Caco-2 (cell line): ENCODE measurements around the gene LRRC10B. TPM values are rescaled to one million over a fixed set of nuclear protein-coding genes. Genes with fewer than 3 reads are reported as not detected.
A peak's percentile ranks its signal among the peaks of the same experiment; 100 is the strongest.

Experiments
- BruUV-seq: library from RNA; stranded (reverse); fragments of 400-500 nt; replicated peaks from 2 replicates; lab custom pipeline; 2021; lab: Mats Ljungman, UMichigan
- CTCF ChIA-PET: fragments of 300-600 bp; sonication (Branson Sonifier 250); formaldehyde crosslinking; loops from one replicate; lab custom pipeline; 2022; ENCODE audit warnings: antibody characterized with exemption; lab: Charles Lee
- POLR2A ChIA-PET: fragments of 300-600 bp; sonication (Branson Sonifier 250); formaldehyde crosslinking; loops from one replicate; lab custom pipeline; 2022; ENCODE audit warnings: antibody characterized with exemption; lab: Charles Lee
- DNase-seq, 2 experiments: peaks; one replicate each; pipeline versions ENCODE4 v3.0.0 to v3.0.0-alpha.2; 2020 to 2022
- H3K27me3 ChIP-seq: replicated peaks from 2 replicates; pipeline ENCODE4 v1.6.0; 2011; ENCODE audit warnings: low read length; ENCODE audit not compliant: control insufficient read depth, insufficient read depth
- H3K36me3 ChIP-seq: 2 replicates; pipeline ENCODE4 v1.5.1; 2011; ENCODE audit warnings: low read length; ENCODE audit not compliant: control insufficient read depth, insufficient read depth
- H3K4me1 ChIP-seq: fragments of 250-450 bp; sonication (Bioruptor Pico); 2 replicates; pipeline ENCODE4 v1.5.1; 2020; ENCODE audit warnings: mild to moderate bottlenecking
- H3K4me3 ChIP-seq: 2 replicates; pipeline ENCODE4 v1.5.1; 2011; ENCODE audit warnings: low read depth, mild to moderate bottlenecking, control low read depth, low read length
- H3K9me3 ChIP-seq: fragments of 250-450 bp; sonication (Bioruptor Pico); 2 replicates; pipeline ENCODE4 v1.5.1; 2020; ENCODE audit warnings: mild to moderate bottlenecking, moderate library complexity
- H3K27ac Mint-ChIP-seq: one replicate; pipeline ENCODE4 v1.8.0; 2022; ENCODE audit warnings: mixed read lengths; ENCODE audit not compliant: unreplicated experiment
- H3K27me3 Mint-ChIP-seq: one replicate; pipeline ENCODE4 v1.8.0; 2022; ENCODE audit warnings: mixed read lengths; ENCODE audit not compliant: insufficient read depth, unreplicated experiment
- H3K36me3 Mint-ChIP-seq: one replicate; pipeline ENCODE4 v1.8.0; 2022; ENCODE audit warnings: mild to moderate bottlenecking, mixed read lengths; ENCODE audit not compliant: insufficient read depth, unreplicated experiment
- H3K4me1 Mint-ChIP-seq: one replicate; pipeline ENCODE4 v1.8.0; 2022; ENCODE audit warnings: low read depth, mixed read lengths; ENCODE audit not compliant: unreplicated experiment
- H3K4me3 Mint-ChIP-seq: one replicate; pipeline ENCODE4 v1.8.0; 2022; ENCODE audit warnings: mild to moderate bottlenecking, moderate library complexity, mixed read lengths; ENCODE audit not compliant: unreplicated experiment
- H3K9me3 Mint-ChIP-seq: one replicate; pipeline ENCODE4 v1.8.0; 2022; ENCODE audit warnings: mixed read lengths; ENCODE audit not compliant: unreplicated experiment
- CTCF ChIP-seq, 2 experiments: fragments of 200-600 bp in 1 of 2; IDR thresholded peaks; 1 replicate in 1 of 2; 2 replicates in 1 of 2; pipeline versions ENCODE4 v1.5.1 to v1.8.0; 2011 to 2022; ENCODE audit warnings: antibody characterized with exemption in 1 of 2, control low read depth in 1 of 2, inconsistent platforms in 1 of 2, low read depth in 1 of 2, low read length in 1 of 2, mild to moderate bottlenecking in 1 of 2, moderate library complexity in 1 of 2; ENCODE audit not compliant: insufficient read depth in 1 of 2, severe bottlenecking in 1 of 2, unreplicated experiment in 1 of 2
- intact Hi-C: fragments of 100-400 bp; cut with micrococcal nuclease; formaldehyde crosslinking; loops from one replicate; pipeline ENCODE4 v1.10.0; 2022; ENCODE audit not compliant: unreplicated experiment
- total RNA-seq: library from RNA; stranded (reverse); gene quantifications from 2 replicates; pipeline ENCODE4 v1.2.3, GENCODE V29; 2022

Gene LRRC10B
- total RNA-seq, 1 experiment from 2014 or later, result 0.34 TPM

- Mint-ChIP-seq H3K4me1 (peaks cover 23% of the 10 kb centered on the region), H3K9me3 (no peaks in the 10 kb centered on the region), H3K36me3 (peaks cover 4% of the 10 kb centered on the region), H3K4me3 (peak overlapping the region; percentile 42), H3K27ac (peak overlapping the region; percentile 63), H3K27me3 (no peaks in the 10 kb centered on the region)
- no TSS peak for BruUV-seq
- H3K9me3 ChIP-seq, result no peaks in the 10 kb centered on the region
- H3K27me3 ChIP-seq, result no peaks in the 10 kb centered on the region
- no peak overlapping the region for H3K4me3 ChIP-seq
- no peak for TF ChIP-seq CTCF (IDR thresholded peaks at IDR 0.05; ENCODE audit: insufficient read depth in 1 of 2, low read depth in 1 of 2, low read length in 1 of 2, severe bottlenecking in 1 of 2, unreplicated experiment in 1 of 2)
- no peaks in the 10 kb centered on the region for H3K36me3 ChIP-seq
- CTCF ChIA-PET, result interaction anchor here (0.8 to 1.9 kb wide), 9 partner anchors 18 to 219 kb away, joined by 3 to 7 read pairs (median 4); no protein-coding TSS in a partner anchor
- peaks cover 29% of the 10 kb centered on the region for H3K4me1 ChIP-seq
- peak in 1 of 2 experiments; percentile 55 for DNase-seq
- POLR2A ChIA-PET, result interaction anchor here (0.6 kb wide), 1 partner anchor 37 kb away, joined by 3 read pairs; no protein-coding TSS in a partner anchor
- intact Hi-C loops, result no loop called here
Observed at GRCh38 chr11:61514050-61514917, 5.7 kb downstream of the LRRC10B start.

- no peaks in the 10 kb centered on the region; the same call in 1 of the 2 replicates for H3K36me3 ChIP-seq
- no peaks in the 10 kb centered on the region for H3K9me3 Mint-ChIP-seq
- H3K4me3 ChIP-seq, result no peak overlapping the region
- H3K27ac Mint-ChIP-seq, result no peak overlapping the region
- H3K4me3 Mint-ChIP-seq, result no peak overlapping the region
- ChIA-PET POLR2A (no interaction called here), CTCF (interaction anchor here (2.3 to 2.4 kb wide), 2 partner anchors 7 to 38 kb away, joined by 16 to 33 read pairs; partner anchors contain the start of gene LRRC10B)
- no peaks in the 10 kb centered on the region for H3K27me3 Mint-ChIP-seq
- intact Hi-C loops, result loop anchor here (2.0 kb wide), 1 partner anchor 111 kb away; no protein-coding TSS in a partner anchor
- H3K4me1 ChIP-seq, result peaks cover 23% of the 10 kb centered on the region
- H3K4me1 Mint-ChIP-seq, result peaks cover 23% of the 10 kb centered on the region
- TF ChIP-seq CTCF (IDR thresholded peaks at IDR 0.05; ENCODE audit: insufficient read depth in 1 of 2, low read depth in 1 of 2, low read length in 1 of 2, severe bottlenecking in 1 of 2, unreplicated experiment in 1 of 2), result no peak
- H3K36me3 Mint-ChIP-seq, result peaks cover 8% of the 10 kb centered on the region
- H3K27me3 ChIP-seq, result no peaks in the 10 kb centered on the region
- BruUV-seq, result no TSS peak
- no peak for DNase-seq
- H3K9me3 ChIP-seq, result no peaks in the 10 kb centered on the region
Observed at GRCh38 chr11:61515686-61516085, 7.1 kb downstream of the LRRC10B start.

GRCh38 chr11:61516191-61516590 is 7.6 kb downstream of the LRRC10B start:
- peaks cover 8% of the 10 kb centered on the region for H3K36me3 Mint-ChIP-seq
- H3K36me3 ChIP-seq, result peaks cover 1% of the 10 kb centered on the region; the same call in 1 of the 2 replicates
- intact Hi-C loops, result loop anchor here (2.0 kb wide), 1 partner anchor 111 kb away; no protein-coding TSS in a partner anchor
- H3K9me3 ChIP-seq, result no peaks in the 10 kb centered on the region
- H3K4me3 ChIP-seq, result no peak overlapping the region
- ChIA-PET CTCF (interaction anchor here (0.7 to 2.4 kb wide), 11 partner anchors 8 to 222 kb away, joined by 3 to 33 read pairs (median 7); partner anchors contain the start of gene LRRC10B), POLR2A (no interaction called here)
- peaks cover 23% of the 10 kb centered on the region for H3K4me1 Mint-ChIP-seq
- H3K4me1 ChIP-seq, result peaks cover 23% of the 10 kb centered on the region
- no peaks in the 10 kb centered on the region for H3K27me3 ChIP-seq
- H3K27ac Mint-ChIP-seq, result no peak overlapping the region
- no peak overlapping the region for H3K4me3 Mint-ChIP-seq
- BruUV-seq, result no TSS peak
- no peak for TF ChIP-seq CTCF (IDR thresholded peaks at IDR 0.05; ENCODE audit: insufficient read depth in 1 of 2, low read depth in 1 of 2, low read length in 1 of 2, severe bottlenecking in 1 of 2, unreplicated experiment in 1 of 2)
- no peak for DNase-seq
- H3K9me3 Mint-ChIP-seq, result no peaks in the 10 kb centered on the region
- no peaks in the 10 kb centered on the region for H3K27me3 Mint-ChIP-seq
